HEK293 (cell line): ENCODE results near the gene ZKSCAN8.

ENCODE experiments used
- ZNF174 ChIP-seq: fragments of 450-650 bp; formaldehyde crosslinking; IDR thresholded peaks from 2 replicates; pipeline ENCODE4 v1.5.0; 2017; ENCODE audit warnings: missing biosample characterization, mild to moderate bottlenecking, missing genetic modification characterization
- ZNF404 ChIP-seq: fragments of 450-650 bp; formaldehyde crosslinking; IDR thresholded peaks from 2 replicates; pipeline ENCODE4 v1.5.1; 2017; ENCODE audit warnings: missing biosample characterization, missing genetic modification characterization
- TF ChIP-seq, protein P1 (sequence below): fragments of 450-650 bp; IDR thresholded peaks from 2 replicates; pipeline ENCODE4 v1.5.1; 2018; ENCODE audit warnings: missing biosample characterization, mild to moderate bottlenecking, missing genetic modification characterization

DNA sequence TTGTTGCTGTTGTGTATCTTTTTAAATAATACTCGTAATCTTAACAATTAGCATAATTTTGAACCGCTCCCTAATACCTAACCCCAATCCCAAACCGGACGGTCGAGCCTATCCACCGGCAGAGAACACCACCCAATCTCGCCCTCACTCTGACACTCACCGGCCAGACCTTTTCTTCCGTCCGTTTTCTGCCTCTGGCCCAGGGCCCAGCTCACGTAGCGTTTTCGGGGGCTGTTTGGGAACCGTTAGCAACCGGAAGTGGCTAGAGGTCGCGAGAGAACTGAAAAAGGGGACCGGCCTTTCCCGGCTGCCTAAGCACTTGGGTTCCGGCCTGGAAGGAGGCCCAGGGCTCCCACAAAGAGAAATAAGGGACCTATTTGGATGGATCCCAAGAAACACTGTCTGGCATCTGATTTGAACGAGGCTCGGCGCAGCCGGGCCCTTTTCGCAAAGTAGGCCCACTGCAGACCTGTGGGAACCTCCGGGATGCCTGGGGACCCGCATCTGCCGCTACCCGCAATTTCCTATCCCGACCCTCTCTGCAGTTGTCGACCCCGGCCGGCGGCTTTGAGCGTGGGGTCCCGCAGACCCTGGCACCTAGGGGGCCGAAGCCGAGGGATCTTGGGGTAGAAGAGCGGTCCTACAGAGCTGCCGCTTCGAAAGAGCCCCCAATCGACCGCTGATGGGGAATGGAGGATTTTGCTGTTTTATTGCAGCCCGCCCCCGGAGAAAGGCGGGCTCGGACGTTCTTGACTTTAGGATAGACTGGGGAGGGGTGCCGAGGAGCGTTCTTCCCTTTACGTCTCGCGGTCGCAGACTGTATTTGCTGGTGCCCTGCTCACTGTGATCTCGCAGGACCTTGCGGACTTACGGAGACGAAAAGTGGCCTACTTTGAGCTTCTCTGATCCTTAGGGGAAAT lies 4.8 kb upstream of the ZKSCAN8 start:
- no peak for TF ChIP-seq ZNF404
- no peak for TF ChIP-seq ZNF174 (tag by site-specific recombination)
- TF ChIP-seq, protein P1, sequence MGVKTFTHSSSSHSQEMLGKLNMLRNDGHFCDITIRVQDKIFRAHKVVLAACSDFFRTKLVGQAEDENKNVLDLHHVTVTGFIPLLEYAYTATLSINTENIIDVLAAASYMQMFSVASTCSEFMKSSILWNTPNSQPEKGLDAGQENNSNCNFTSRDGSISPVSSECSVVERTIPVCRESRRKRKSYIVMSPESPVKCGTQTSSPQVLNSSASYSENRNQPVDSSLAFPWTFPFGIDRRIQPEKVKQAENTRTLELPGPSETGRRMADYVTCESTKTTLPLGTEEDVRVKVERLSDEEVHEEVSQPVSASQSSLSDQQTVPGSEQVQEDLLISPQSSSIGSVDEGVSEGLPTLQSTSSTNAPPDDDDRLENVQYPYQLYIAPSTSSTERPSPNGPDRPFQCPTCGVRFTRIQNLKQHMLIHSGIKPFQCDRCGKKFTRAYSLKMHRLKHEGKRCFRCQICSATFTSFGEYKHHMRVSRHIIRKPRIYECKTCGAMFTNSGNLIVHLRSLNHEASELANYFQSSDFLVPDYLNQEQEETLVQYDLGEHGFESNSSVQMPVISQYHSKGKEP (tag by site-specific recombination) = peak; percentile 35; the same call in 1 of the 2 replicates
